A549 (cell line): ENCODE measurements around the gene TRAF3IP1. TPM values are rescaled to one million over a fixed set of nuclear protein-coding genes. Genes with fewer than 3 reads are reported as not detected.
A peak's percentile ranks its signal among the peaks of the same experiment; 100 is the strongest.

Experiments used
- ATAC-seq, 2 experiments: fragments of 200-7000 bp in 1 of 2; fragments of >200 bp in 1 of 2; cut with Nextera tagmentation in 1 of 2; cut with Tn5 transposase in 1 of 2; 3 replicates each; pipeline versions ENCODE4 v1.8.0 to v1.9.1; 2018 to 2020; ENCODE audit warnings: mild to moderate bottlenecking in 1 of 2, moderate library complexity in 1 of 2
- CTCF ChIA-PET: fragments of 300-600 bp; sonication (Branson Sonifier 250); formaldehyde crosslinking; extraction: SDS; loops from one replicate; lab custom pipeline; 2021; ENCODE audit warnings: antibody characterized with exemption, inconsistent platforms; lab: Yijun Ruan, JAX
- POLR2A ChIA-PET: fragments of 350-600 bp; formaldehyde crosslinking; extraction: SDS; loops from one replicate; lab custom pipeline; 2021; ENCODE audit warnings: antibody characterized with exemption, inconsistent platforms; lab: Yijun Ruan, JAX
- DNase-seq, 2 experiments: peaks; one replicate each; pipeline versions ENCODE4 v3.0.0 to v3.0.0-alpha.2; 2011 to 2016; ENCODE audit warnings: low read depth in 1 of 2, low spot score in 1 of 2
- FAIRE-seq: peaks from 2 replicates; lab custom pipeline; 2011; peaks lifted over from hg19 to GRCh38; lab: Jason Lieb, UNC
- H3K27ac ChIP-seq, 2 experiments: fragments of >200 bp; sonication (Bioruptor Twin); formaldehyde crosslinking; 3 replicates each; pipeline ENCODE4 v1.5.1; 2016 to 2017
- H3K4me1 ChIP-seq: fragments of >200 bp; sonication (Bioruptor Twin); formaldehyde crosslinking; 3 replicates; pipeline ENCODE4 v1.6.1; 2016
- H3K4me2 ChIP-seq: fragments of >200 bp; sonication (Bioruptor Twin); formaldehyde crosslinking; 3 replicates; pipeline ENCODE4 v1.6.1; 2016
- H3K4me3 ChIP-seq: fragments of >200 bp; sonication (Bioruptor Twin); formaldehyde crosslinking; 3 replicates; pipeline ENCODE4 v1.5.1; 2016
- H3K9me3 ChIP-seq: fragments of >200 bp; sonication (Bioruptor Twin); formaldehyde crosslinking; 3 replicates; pipeline ENCODE4 v1.6.1; 2016
- BHLHE40 ChIP-seq: IDR thresholded peaks from 2 replicates; pipeline ENCODE4 v1.6.1; 2012; ENCODE audit warnings: low read depth, low read length, inconsistent platforms
- CBX2 ChIP-seq: fragments of 200-600 bp; sonication (generic); IDR thresholded peaks from 2 replicates; pipeline ENCODE4 v1.6.1; 2016; ENCODE audit warnings: low read depth, mild to moderate bottlenecking, borderline replicate concordance
- CHD4 ChIP-seq: fragments of 200-600 bp; sonication (generic); IDR thresholded peaks from 2 replicates; pipeline ENCODE4 v1.6.1; 2016; ENCODE audit warnings: antibody characterized with exemption, mild to moderate bottlenecking, borderline replicate concordance
- EHF ChIP-seq: fragments of 250-450 bp; sonication (Bioruptor Pico); IDR thresholded peaks from 2 replicates; pipeline ENCODE4 v1.5.0; 2020; ENCODE audit warnings: mild to moderate bottlenecking
- EHMT2 ChIP-seq: fragments of 200-600 bp; sonication (generic); IDR thresholded peaks from 2 replicates; pipeline ENCODE4 v1.6.1; 2016; ENCODE audit warnings: antibody characterized with exemption, low read depth, mild to moderate bottlenecking, moderate library complexity
- EP300 ChIP-seq, 2 experiments: fragments of >200 bp; sonication (Bioruptor Twin); formaldehyde crosslinking; IDR thresholded peaks; 2 replicates in 1 of 2; 3 replicates in 1 of 2; pipeline ENCODE4 v1.6.1; 2016 to 2017
- ESRRA ChIP-seq: fragments of 150-350 bp; IDR thresholded peaks from 2 replicates; pipeline ENCODE4 v1.6.1; 2014; ENCODE audit warnings: mild to moderate bottlenecking, low read length, borderline replicate concordance
- HDAC2 ChIP-seq: fragments of 200-600 bp; sonication (generic); IDR thresholded peaks from 2 replicates; pipeline ENCODE4 v1.6.1; 2016
- HOXB13 ChIP-seq: fragments of 250-450 bp; sonication (Bioruptor Pico); IDR thresholded peaks from 2 replicates; pipeline ENCODE4 v1.5.0; 2020; ENCODE audit warnings: low read depth, mild to moderate bottlenecking, moderate library complexity
- KDM1A ChIP-seq: fragments of 200-600 bp; sonication (generic); IDR thresholded peaks from 2 replicates; pipeline ENCODE4 v1.6.1; 2016; ENCODE audit warnings: low read depth, mild to moderate bottlenecking
- MAFK ChIP-seq: fragments of 450-650 bp; IDR thresholded peaks from 2 replicates; pipeline ENCODE4 v1.6.1; 2014; ENCODE audit not compliant: partially characterized antibody
- MAZ ChIP-seq: fragments of 150-350 bp; IDR thresholded peaks from 2 replicates; pipeline ENCODE4 v1.6.1; 2014; ENCODE audit warnings: antibody characterized with exemption, low read depth, low read length, borderline replicate concordance
- NR3C1 ChIP-seq: fragments of >200 bp; sonication (Bioruptor Twin); formaldehyde crosslinking; IDR thresholded peaks from 3 replicates; pipeline ENCODE4 v1.6.1; 2017
- POLR2AphosphoS2 ChIP-seq: conservative IDR thresholded peaks from 2 replicates; pipeline ENCODE4 v1.6.1; 2012; ENCODE audit warnings: low read length, improper control_type of control experiment, inconsistent platforms
- RARB ChIP-seq: fragments of 250-450 bp; sonication (Bioruptor Pico); IDR thresholded peaks from 2 replicates; pipeline ENCODE4 v1.8.0; 2021; ENCODE audit warnings: mild to moderate bottlenecking, moderate library complexity
- RFX5 ChIP-seq: fragments of 450-650 bp; IDR thresholded peaks from 2 replicates; pipeline ENCODE4 v1.7.1; 2014; ENCODE audit warnings: antibody characterized with exemption, mild to moderate bottlenecking, moderate library complexity
- RNF2 ChIP-seq: fragments of 200-600 bp; sonication (generic); IDR thresholded peaks from 2 replicates; pipeline ENCODE4 v1.6.1; 2016; ENCODE audit warnings: low read depth, mild to moderate bottlenecking, antibody characterized with exemption, moderate library complexity, borderline replicate concordance
- TFCP2L1 ChIP-seq: fragments of 250-450 bp; sonication (Bioruptor Pico); IDR thresholded peaks from 2 replicates; pipeline ENCODE4 v1.5.0; 2021; ENCODE audit warnings: mild to moderate bottlenecking
- ZFP36 ChIP-seq: fragments of 450-650 bp; IDR thresholded peaks from 2 replicates; pipeline ENCODE4 v1.6.1; 2014; ENCODE audit warnings: borderline replicate concordance; ENCODE audit not compliant: partially characterized antibody
- ZSCAN20 ChIP-seq: fragments of 250-450 bp; sonication (Bioruptor Pico); IDR thresholded peaks from 2 replicates; pipeline ENCODE4 v1.8.0; 2022; ENCODE audit warnings: mild to moderate bottlenecking, moderate library complexity
- WGBS: methylation state at CpG from one replicate; pipeline ENCODE4 v1.1.6; 2017; ENCODE audit errors: missing lambda C conversion rate; 5-methylcytosine and 5-hydroxymethylcytosine counted together
- polyA plus RNA-seq, 4 experiments: library from polyadenylated mRNA; depleted of rRNA in 3 of 4; stranded (reverse); fragments of >200 nt; fragmentation: RNase III in 1 of 4; extraction: RNeasy Plus Mini Kit Qiagen cat#74134 plus additional on column Dnase treatment in 1 of 4; gene quantifications; 2 replicates in 3 of 4; 3 replicates in 1 of 4; pipeline ENCODE4 v1.2.3, GENCODE V29; 2011 to 2017
- TF ChIP-seq, protein P1 (sequence below): fragments of 250-450 bp; sonication (Bioruptor Pico); IDR thresholded peaks from 2 replicates; pipeline ENCODE4 v1.5.0; 2021; ENCODE audit warnings: mild to moderate bottlenecking, moderate library complexity, borderline replicate concordance
- TF ChIP-seq, protein P2 (sequence below): IDR thresholded peaks from 2 replicates; pipeline ENCODE4 v1.6.1; 2012
- TF ChIP-seq, protein P3 (sequence below): fragments of 150-350 bp; IDR thresholded peaks from 2 replicates; pipeline ENCODE4 v1.6.1; 2014; ENCODE audit warnings: low read depth, mild to moderate bottlenecking, low read length

Gene TRAF3IP1
- polyA plus RNA-seq, 2 of the 4 experiments (the other 2 are of a cell fraction): 10.6 to 19.2 TPM

DNA sequence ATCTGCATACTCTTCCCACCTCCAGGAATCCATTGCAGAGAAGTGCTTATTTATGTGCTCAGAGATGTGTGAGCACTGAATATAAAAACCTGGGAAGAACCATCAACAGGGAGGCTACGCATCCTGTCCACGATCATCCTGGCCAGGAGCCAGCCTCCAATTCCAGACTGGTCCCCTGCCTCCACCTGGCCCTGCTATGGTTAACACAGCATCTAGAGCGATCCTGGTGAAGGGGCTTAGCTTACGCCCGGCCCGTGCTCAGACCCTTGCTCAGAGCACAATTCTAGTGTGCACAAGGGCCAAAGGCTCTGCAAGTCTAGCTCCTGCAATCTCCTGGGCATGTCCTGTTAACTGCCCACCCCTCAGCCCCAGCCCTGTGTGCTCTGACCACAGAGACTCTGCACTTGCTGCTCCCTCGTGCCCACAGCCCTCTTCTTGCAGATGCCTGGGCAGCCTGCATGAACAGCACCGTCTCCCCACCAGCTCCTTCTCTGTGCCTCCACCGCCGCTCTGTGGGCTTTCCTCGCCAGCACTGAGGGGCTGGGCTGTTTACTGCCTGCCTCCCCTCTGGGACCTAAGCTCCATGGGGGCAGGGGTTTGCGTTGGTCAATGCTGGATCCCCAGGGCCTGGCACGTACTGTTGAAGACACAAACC lies 38.4 kb upstream of the TRAF3IP1 start:
- Histone ChIP-seq H3K4me3 (no peak overlapping the region), H3K4me2 (no peak overlapping the region), H3K27ac (peak overlapping the region in 1 of 2 experiments; percentile 90; a peak in 2 of 6 replicates), H3K4me1 (peaks cover 48% of the 10 kb centered on the region), H3K9me3 (no peaks in the 10 kb centered on the region)
- 92% methylated on average over 13 of the region's 13 CpGs for WGBS
- no peak for FAIRE-seq
- ATAC-seq: no peak
- POLR2A ChIA-PET: no interaction called here
- DNase-seq: no peak
- TF ChIP-seq, protein P1, sequence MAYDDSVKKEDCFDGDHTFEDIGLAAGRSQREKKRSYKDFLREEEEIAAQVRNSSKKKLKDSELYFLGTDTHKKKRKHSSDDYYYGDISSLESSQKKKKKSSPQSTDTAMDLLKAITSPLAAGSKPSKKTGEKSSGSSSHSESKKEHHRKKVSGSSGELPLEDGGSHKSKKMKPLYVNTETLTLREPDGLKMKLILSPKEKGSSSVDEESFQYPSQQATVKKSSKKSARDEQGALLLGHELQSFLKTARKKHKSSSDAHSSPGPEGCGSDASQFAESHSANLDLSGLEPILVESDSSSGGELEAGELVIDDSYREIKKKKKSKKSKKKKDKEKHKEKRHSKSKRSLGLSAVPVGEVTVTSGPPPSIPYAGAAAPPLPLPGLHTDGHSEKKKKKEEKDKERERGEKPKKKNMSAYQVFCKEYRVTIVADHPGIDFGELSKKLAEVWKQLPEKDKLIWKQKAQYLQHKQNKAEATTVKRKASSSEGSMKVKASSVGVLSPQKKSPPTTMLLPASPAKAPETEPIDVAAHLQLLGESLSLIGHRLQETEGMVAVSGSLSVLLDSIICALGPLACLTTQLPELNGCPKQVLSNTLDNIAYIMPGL: no peak
- TF ChIP-seq MAZ (no peak), RARB (CRISPR knock-in tag) (no peak), ZSCAN20 (CRISPR knock-in tag) (no peak), EP300 (IDR thresholded peaks at IDR 0.05) (no peak), ZFP36 (no peak), EHF (no peak), RFX5 (no peak), CBX2 (no peak)
- TF ChIP-seq, protein P2, sequence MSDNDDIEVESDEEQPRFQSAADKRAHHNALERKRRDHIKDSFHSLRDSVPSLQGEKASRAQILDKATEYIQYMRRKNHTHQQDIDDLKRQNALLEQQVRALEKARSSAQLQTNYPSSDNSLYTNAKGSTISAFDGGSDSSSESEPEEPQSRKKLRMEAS: no peak
- CTCF ChIA-PET: interaction anchor here (1.2 to 22.7 kb wide), 3 partner anchors 9 to 503 kb away, joined by 3 to 351 read pairs (median 3); no protein-coding TSS in a partner anchor

DNA sequence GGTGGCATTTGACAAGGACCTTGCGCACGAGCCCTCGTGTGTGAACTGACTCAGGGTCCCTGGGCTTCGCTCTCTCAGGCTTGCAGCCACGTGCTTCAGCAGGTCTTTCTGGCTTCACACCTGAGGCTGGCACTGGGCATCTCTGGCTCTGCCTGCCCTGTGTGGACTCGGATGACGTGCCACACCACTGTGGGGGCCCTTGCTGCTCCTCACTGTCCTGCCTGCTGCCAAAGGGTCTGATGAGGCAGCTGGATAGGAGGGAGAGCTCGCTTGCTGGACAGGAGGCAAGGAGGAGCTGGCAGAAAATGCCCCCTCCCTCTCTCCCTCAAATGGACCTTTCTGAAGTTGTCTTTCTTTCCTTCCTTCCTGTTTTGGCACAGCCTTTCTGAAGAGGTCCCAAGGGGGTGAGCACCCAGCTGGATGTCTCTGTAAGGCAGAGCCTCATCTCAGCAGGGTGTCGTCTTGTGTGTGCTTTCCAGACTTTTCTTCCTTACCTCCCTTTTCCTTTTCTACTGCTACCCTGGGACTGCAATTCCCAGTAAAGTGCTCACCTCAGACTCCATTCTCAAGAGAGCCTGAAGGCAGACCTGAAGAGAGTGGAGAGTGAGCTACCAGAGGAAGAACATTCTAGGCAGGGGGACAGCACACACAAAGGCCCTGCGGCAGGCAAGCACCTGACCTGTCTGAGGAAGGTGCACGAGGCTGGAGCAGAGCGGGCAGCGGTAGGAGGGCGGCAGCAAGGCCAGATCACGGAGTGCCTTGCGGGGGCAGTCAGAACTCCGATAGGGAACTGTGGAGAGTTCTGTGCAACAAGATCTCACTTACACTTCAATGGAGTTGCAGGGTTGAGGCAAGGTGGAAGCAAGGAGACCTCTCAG lies 37.2 kb upstream of the TRAF3IP1 start:
- Histone ChIP-seq H3K4me1 (peaks cover 54% of the 10 kb centered on the region), H3K4me2 (peak overlapping the region; percentile 92; the same call in 2 of the 3 replicates), H3K4me3 (no peak overlapping the region), H3K9me3 (no peaks in the 10 kb centered on the region), H3K27ac (peak overlapping the region; percentile 90 to 95)
- FAIRE-seq (no peak), DNase-seq (no peak), ATAC-seq (no peak)
- TF ChIP-seq KDM1A (peak; percentile 62; the same call in 1 of the 2 replicates), MAZ (no peak), HDAC2 (no peak), MAFK (no peak), TFCP2L1 (no peak), POLR2AphosphoS2 (0 out of 2 replicates have a peak, but pooled peaks have one; percentile 37), HOXB13 (CRISPR knock-in tag) (no peak), RNF2 (no peak), NR3C1 (no peak)
- POLR2A ChIA-PET: interaction anchor here (0.7 kb wide), 1 partner anchor 565 kb away, joined by 3 read pairs; no protein-coding TSS in a partner anchor
- WGBS: 90% methylated on average over 16 of the region's 17 CpGs
- CTCF ChIA-PET: interaction anchor here (0.8 to 22.7 kb wide), 9 partner anchors 10 to 75 kb away, joined by 3 to 351 read pairs (median 4); no protein-coding TSS in a partner anchor

DNA sequence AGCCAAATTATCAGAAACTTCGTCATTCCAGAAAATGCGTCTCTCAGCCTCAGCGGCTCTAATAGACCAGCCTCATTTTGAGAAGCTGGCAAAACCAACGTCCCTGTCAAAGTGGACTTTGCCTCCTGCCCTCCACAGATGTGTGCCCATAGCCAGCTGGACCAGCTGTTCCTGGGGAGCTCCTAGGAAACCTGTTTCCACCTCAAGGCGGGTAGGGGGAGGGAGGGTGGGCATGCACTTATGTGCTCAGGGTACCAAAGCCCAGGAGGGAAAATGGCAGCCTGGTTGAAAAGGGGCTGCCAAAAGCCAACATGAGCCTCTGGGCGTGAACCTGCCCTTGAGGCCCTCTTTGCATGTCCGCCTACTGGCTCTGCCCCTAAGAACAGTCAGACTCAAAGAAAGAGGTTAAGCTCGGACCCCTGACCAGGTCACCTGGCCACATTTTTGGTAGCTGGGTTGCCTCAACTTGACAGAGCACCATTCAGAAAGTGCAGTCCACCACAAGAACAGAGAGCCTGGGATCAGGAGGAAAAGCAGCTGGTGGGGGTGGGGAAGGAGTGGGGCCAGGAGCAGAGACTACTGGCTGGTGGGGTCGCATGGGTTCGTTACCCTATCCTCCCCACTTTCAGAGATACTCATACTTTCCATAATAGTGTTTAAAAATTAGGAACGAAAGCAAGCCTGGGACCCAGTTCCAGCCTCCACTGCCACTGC lies 35.4 kb upstream of the TRAF3IP1 start:
- Histone ChIP-seq H3K4me1 (peaks cover 62% of the 10 kb centered on the region), H3K4me3 (peak overlapping the region; percentile 23; the same call in 2 of the 3 replicates), H3K4me2 (peak overlapping the region; percentile 92), H3K9me3 (no peaks in the 10 kb centered on the region), H3K27ac (peak overlapping the region; percentile 90 to 95)
- DNase-seq: no peak
- 61% methylated on average over 10 of the region's 11 CpGs for WGBS
- no peak for ATAC-seq
- POLR2A ChIA-PET: interaction anchor here (0.5 kb wide), 1 partner anchor 57 kb away, joined by 3 read pairs; no protein-coding TSS in a partner anchor
- no peak for FAIRE-seq
- CTCF ChIA-PET: interaction anchor here (0.6 to 22.7 kb wide), 10 partner anchors 8 to 821 kb away, joined by 3 to 351 read pairs (median 4); no protein-coding TSS in a partner anchor
- TF ChIP-seq, protein P3, sequence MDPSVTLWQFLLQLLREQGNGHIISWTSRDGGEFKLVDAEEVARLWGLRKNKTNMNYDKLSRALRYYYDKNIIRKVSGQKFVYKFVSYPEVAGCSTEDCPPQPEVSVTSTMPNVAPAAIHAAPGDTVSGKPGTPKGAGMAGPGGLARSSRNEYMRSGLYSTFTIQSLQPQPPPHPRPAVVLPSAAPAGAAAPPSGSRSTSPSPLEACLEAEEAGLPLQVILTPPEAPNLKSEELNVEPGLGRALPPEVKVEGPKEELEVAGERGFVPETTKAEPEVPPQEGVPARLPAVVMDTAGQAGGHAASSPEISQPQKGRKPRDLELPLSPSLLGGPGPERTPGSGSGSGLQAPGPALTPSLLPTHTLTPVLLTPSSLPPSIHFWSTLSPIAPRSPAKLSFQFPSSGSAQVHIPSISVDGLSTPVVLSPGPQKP: no peak
- no peak for TF ChIP-seq CBX2
- no peak for TF ChIP-seq ZSCAN20 (CRISPR knock-in tag)
- TF ChIP-seq ZFP36: no peak
- TF ChIP-seq ESRRA: no peak
- TF ChIP-seq, protein P1: no peak
- no peak for TF ChIP-seq CHD4
- no peak for TF ChIP-seq EHMT2
- TF ChIP-seq BHLHE40: no peak
